K562 (cell line): Measurements from ENCODE around the gene PRKD2. TPM values are rescaled to one million over a fixed set of nuclear protein-coding genes. Genes with fewer than 3 reads are reported as not detected.

Experiments
- ATAC-seq: fragments of 200-7000 bp; cut with Tn5 transposase; 3 replicates; pipeline ENCODE4 v1.9.1; 2020; ENCODE audit warnings: moderate library complexity
- BruUV-seq: library from RNA; stranded (reverse); fragments of 400-500 nt; replicated peaks from 2 replicates; lab custom pipeline; 2021; lab: Mats Ljungman, UMichigan
- CTCF ChIA-PET: fragments of 300-600 bp; formaldehyde crosslinking; extraction: SDS; loops from one replicate; lab custom pipeline; 2021; ENCODE audit warnings: low intra/inter-chr PET ratio; lab: Yijun Ruan, JAX
- POLR2A ChIA-PET: fragments of 300-600, 350-650 bp; sonication (Branson Sonifier 250); formaldehyde crosslinking; extraction: SDS; loops from one replicate; lab custom pipeline; 2021; ENCODE audit warnings: antibody characterized with exemption, inconsistent platforms; lab: Yijun Ruan, JAX
- DNase-seq, 4 experiments: peaks; one replicate each; pipeline versions ENCODE4 v3.0.0 to v3.0.0-alpha.2; 2011 to 2018; ENCODE audit warnings: low spot score in 3 of 4, mixed read lengths in 3 of 4; ENCODE audit errors: extremely low read depth in 1 of 4
- FAIRE-seq: peaks from 2 replicates; lab custom pipeline; 2011; peaks lifted over from hg19 to GRCh38; lab: Jason Lieb, UNC
- H2AFZ ChIP-seq: 2 replicates; pipeline ENCODE4 v1.6.0; 2011; ENCODE audit warnings: low read depth, low read length, control low read depth, inconsistent platforms
- H3K27ac ChIP-seq: fragments of 200-600 bp; 3 replicates; pipeline ENCODE4 v1.8.0; 2011; ENCODE audit warnings: low read depth, mild to moderate bottlenecking, control low read depth, inconsistent platforms, low read length, moderate library complexity, mixed read lengths; ENCODE audit errors: extremely low read depth
- H3K27me3 ChIP-seq, 2 experiments: fragments of 300-600 bp in 1 of 2; 2 replicates in 1 of 2; 3 replicates in 1 of 2; pipeline versions ENCODE4 v1.6.0 to v1.8.0; 2011; ENCODE audit warnings: inconsistent platforms in 2 of 2, low read length in 2 of 2, mild to moderate bottlenecking in 1 of 2, mixed read lengths in 1 of 2, moderate library complexity in 1 of 2; ENCODE audit not compliant: control insufficient read depth in 2 of 2, insufficient read depth in 2 of 2
- H3K36me3 ChIP-seq: fragments of 300-600 bp; 3 replicates; pipeline ENCODE4 v1.8.0; 2011; ENCODE audit warnings: mild to moderate bottlenecking, low read length, inconsistent platforms; ENCODE audit not compliant: control insufficient read depth, insufficient read depth
- H3K4me1 ChIP-seq, 2 experiments: fragments of 200-600 bp in 1 of 2; replicated peaks in 1 of 2; 2 replicates in 1 of 2; 3 replicates in 1 of 2; pipeline versions ENCODE4 v1.5.1 to v1.8.0; 2011; ENCODE audit warnings: inconsistent platforms in 2 of 2, low read length in 2 of 2, mild to moderate bottlenecking in 1 of 2, mixed read lengths in 1 of 2, moderate library complexity in 1 of 2; ENCODE audit not compliant: control insufficient read depth in 2 of 2, insufficient read depth in 2 of 2
- H3K4me2 ChIP-seq: 2 replicates; pipeline ENCODE4 v1.6.1; 2011; ENCODE audit warnings: low read length, control low read depth, inconsistent platforms, mixed read lengths; ENCODE audit not compliant: insufficient read depth
- H3K4me3 ChIP-seq: fragments of 200-600 bp; sonication (generic), shearing (Covaris generic); 2 replicates; pipeline ENCODE4 v1.5.1; 2016; ENCODE audit warnings: control low read depth, inconsistent platforms
- H3K79me2 ChIP-seq: fragments of 200-600 bp; 3 replicates; pipeline ENCODE4 v1.8.0; 2011; ENCODE audit warnings: low read length, inconsistent platforms; ENCODE audit not compliant: control insufficient read depth, insufficient read depth
- H3K9ac ChIP-seq, 2 experiments: 2 replicates each; pipeline versions ENCODE4 v1.6.0 to v1.6.1; 2011; ENCODE audit warnings: low read depth in 2 of 2, low read length in 2 of 2, control low read depth in 1 of 2, inconsistent platforms in 1 of 2, mild to moderate bottlenecking in 1 of 2, mixed read lengths in 1 of 2; ENCODE audit not compliant: insufficient read depth in 1 of 2
- H3K9me1 ChIP-seq: one replicate; pipeline ENCODE4 v1.6.0; 2011; ENCODE audit warnings: inconsistent platforms, mild to moderate bottlenecking, low read length, moderate library complexity; ENCODE audit not compliant: control insufficient read depth, insufficient read depth
- H3K9me3 ChIP-seq: replicated peaks from 2 replicates; pipeline ENCODE4 v1.5.1; 2011; ENCODE audit warnings: low read depth, low read length, inconsistent platforms; ENCODE audit not compliant: control insufficient read depth, insufficient read depth
- H4K20me1 ChIP-seq: replicated peaks from 2 replicates; pipeline ENCODE4 v1.6.1; 2011; ENCODE audit warnings: low read length, inconsistent platforms, mixed read lengths; ENCODE audit not compliant: control insufficient read depth, insufficient read depth
- ARNT ChIP-seq, 2 experiments: fragments of 450-650 bp; IDR thresholded peaks; 2 replicates each; pipeline ENCODE4 v1.6.1; 2016; ENCODE audit warnings: mild to moderate bottlenecking in 1 of 2
- CXXC5 ChIP-seq: fragments of 250-450 bp; sonication (Bioruptor Pico); IDR thresholded peaks from 2 replicates; pipeline ENCODE4 v1.8.0; 2022; ENCODE audit warnings: inconsistent platforms, mild to moderate bottlenecking, moderate library complexity
- KAT7 ChIP-seq: sonication (generic); formaldehyde crosslinking; IDR thresholded peaks from 2 replicates; pipeline ENCODE4 v1.8.0; 2022; ENCODE audit warnings: missing genetic modification reagents, mild to moderate bottlenecking, borderline replicate concordance
- POLR2G ChIP-seq: fragments of 200-400 bp; formaldehyde crosslinking; IDR thresholded peaks from 2 replicates; pipeline ENCODE4 v1.6.1; 2017; ENCODE audit warnings: low read depth, mild to moderate bottlenecking, antibody characterized with exemption, low read length, moderate library complexity
- RBFOX2 ChIP-seq: fragments of 200-400 bp; formaldehyde crosslinking; IDR thresholded peaks from 2 replicates; pipeline ENCODE4 v1.6.1; 2017; ENCODE audit warnings: low read depth, mild to moderate bottlenecking, low read length, moderate library complexity
- RBM14 ChIP-seq: fragments of 200-400 bp; formaldehyde crosslinking; IDR thresholded peaks from 2 replicates; pipeline ENCODE4 v1.6.1; 2018; ENCODE audit warnings: low read depth, mild to moderate bottlenecking, low read length, moderate library complexity, borderline replicate concordance; ENCODE audit not compliant: insufficient read depth
- SAP30 ChIP-seq: fragments of 200-600 bp; sonication (generic); IDR thresholded peaks from 2 replicates; pipeline ENCODE4 v1.6.1; 2012; ENCODE audit warnings: borderline replicate concordance, low read depth, mild to moderate bottlenecking, moderate library complexity, low read length, control low read depth, inconsistent platforms; ENCODE audit not compliant: insufficient read depth, poor library complexity, severe bottlenecking
- TARDBP ChIP-seq: fragments of 450-650 bp; IDR thresholded peaks from 2 replicates; pipeline ENCODE4 v1.6.1; 2016
- TEAD4 ChIP-seq, 2 experiments: sonication (generic) in 1 of 2; formaldehyde crosslinking in 1 of 2; IDR thresholded peaks; 2 replicates each; pipeline versions ENCODE4 v1.6.1 to v1.8.0; 2012 to 2022; ENCODE audit warnings: borderline replicate concordance in 1 of 2, inconsistent platforms in 1 of 2, low read length in 1 of 2, mild to moderate bottlenecking in 1 of 2, missing genetic modification reagents in 1 of 2
- TFAP4 ChIP-seq: sonication (generic); formaldehyde crosslinking; IDR thresholded peaks from 2 replicates; pipeline ENCODE4 v1.8.0; 2022; ENCODE audit warnings: missing genetic modification reagents, mild to moderate bottlenecking, moderate library complexity, borderline replicate concordance
- ZNF280A ChIP-seq: fragments of 450-650 bp; IDR thresholded peaks from 2 replicates; pipeline ENCODE4 v1.6.1; 2018; ENCODE audit warnings: mild to moderate bottlenecking, low read depth; ENCODE audit not compliant: partially characterized antibody
- WGBS: fragments of 100-300 bp; shearing (Covaris generic); methylation state at CpG from one replicate; pipeline ENCODE4 v1.1.6; 2016; ENCODE audit warnings: low coverage, mixed read lengths; ENCODE audit not compliant: insufficient coverage; ENCODE audit errors: missing lambda C conversion rate; 5-methylcytosine and 5-hydroxymethylcytosine counted together
- in situ Hi-C: fragments of 300-500 bp; cut with MboI; formaldehyde crosslinking; loops from 4 replicates; pipeline ENCODE4 v1.15.0; 2018; ENCODE audit warnings: inconsistent platforms, mixed read lengths
- intact Hi-C: fragments of 100-400 bp; cut with micrococcal nuclease; formaldehyde crosslinking; loops from 2 replicates; pipeline ENCODE4 v1.14.2; 2022
- polyA plus RNA-seq, 8 experiments: library from polyadenylated mRNA; depleted of rRNA in 4 of 8; stranded (reverse) in 5 of 8; unstranded in 3 of 8; fragments of >200 nt; fragmentation: Nextera tagmentation in 2 of 8; fragmentation: Illumina TruSeq in 1 of 8; extraction: Ambion mirVana in 2 of 8; extraction: Trizol in 1 of 8; gene quantifications; 2 replicates each; pipeline versions ENCODE4 v1.2.1 to v1.2.3, GENCODE V29; 2011 to 2014; ENCODE audit warnings: inconsistent platforms in 1 of 8, missing spikeins in 1 of 8
- total RNA-seq, 7 experiments: library from RNA; depleted of rRNA in 6 of 7; stranded (reverse); fragments of >200 nt in 6 of 7; fragmentation: Illumina TruSeq in 2 of 7; extraction: Trizol in 2 of 7; gene quantifications; 2 replicates each; pipeline versions ENCODE4 v1.2.1 to v1.2.3, GENCODE V29; 2011 to 2021; ENCODE audit warnings: low replicate concordance in 1 of 7
- TF ChIP-seq, protein P1 (sequence below), 2 experiments: IDR thresholded peaks; 2 replicates each; pipeline ENCODE4 v1.6.1; 2011; ENCODE audit warnings: borderline replicate concordance in 1 of 2, control low read depth in 1 of 2, low read depth in 1 of 2, low read length in 1 of 2, mild to moderate bottlenecking in 1 of 2, mixed read lengths in 1 of 2, moderate library complexity in 1 of 2; ENCODE audit not compliant: insufficient read depth in 1 of 2, insufficient read length in 1 of 2, poor library complexity in 1 of 2, severe bottlenecking in 1 of 2; ENCODE audit errors: extremely low read depth in 1 of 2
- TF ChIP-seq, protein P2 (sequence below), 3 experiments: IDR thresholded peaks in 2 of 3; conservative IDR thresholded peaks in 1 of 3; 2 replicates each; pipeline ENCODE4 v1.5.1; 2011 to 2012; ENCODE audit warnings: low read length in 3 of 3, mild to moderate bottlenecking in 3 of 3, control low read depth in 2 of 3, improper control_type of control experiment in 1 of 3, inconsistent platforms in 1 of 3, low read depth in 1 of 3, mixed read lengths in 1 of 3, moderate library complexity in 1 of 3; ENCODE audit not compliant: insufficient read depth in 2 of 3

Gene PRKD2
- total and polyA plus RNA-seq, 9 of the 15 experiments (the other 6 are each of a cell fraction or from before 2014, with no cell fraction given) = 1.8 to 60.0 (median 15.0) TPM

GRCh38 chr19:46715975-46716671, 791 bp downstream of the PRKD2 start:
- ATAC-seq (peak; percentile 2), DNase-seq (peak; percentile 44 to 60 (median 50)), FAIRE-seq (no peak)
- Histone ChIP-seq H3K9me1 (no peaks in the 10 kb centered on the region), H3K27ac (peak overlapping the region; percentile 89), H3K27me3 (no peaks in the 10 kb centered on the region), H3K79me2 (peaks cover 27% of the 10 kb centered on the region), H3K9me3 (no peaks in the 10 kb centered on the region), H3K4me1 (peaks cover 22 to 60% of the 10 kb centered on the region in 2 experiments), H3K9ac (peak overlapping the region; percentile 85 to 93), H4K20me1 (peaks cover 4% of the 10 kb centered on the region; the same call in 1 of the 2 replicates), H3K36me3 (peaks cover 33% of the 10 kb centered on the region; the same call in 2 of the 3 replicates), H3K4me3 (peak overlapping the region; percentile 70), H3K4me2 (peak overlapping the region; percentile 94), H2AFZ (peak overlapping the region; percentile 77; the same call in 1 of the 2 replicates)
- CTCF ChIA-PET = no interaction called here
- in situ Hi-C loops (no loop called here), intact Hi-C loops (no loop called here)
- BruUV-seq = no TSS peak
- 2% methylated on average over 22 of the region's 42 CpGs for WGBS
- POLR2A ChIA-PET = interaction anchor here (0.6 to 2.7 kb wide), 10 partner anchors 9 to 115 kb away, joined by 3 to 7 read pairs (median 4); partner anchors contain the start of genes CALM3 and SLC1A5
- TF ChIP-seq SAP30 = peak; percentile 7
- TF ChIP-seq ZNF280A = no peak
- TF ChIP-seq, protein P1, sequence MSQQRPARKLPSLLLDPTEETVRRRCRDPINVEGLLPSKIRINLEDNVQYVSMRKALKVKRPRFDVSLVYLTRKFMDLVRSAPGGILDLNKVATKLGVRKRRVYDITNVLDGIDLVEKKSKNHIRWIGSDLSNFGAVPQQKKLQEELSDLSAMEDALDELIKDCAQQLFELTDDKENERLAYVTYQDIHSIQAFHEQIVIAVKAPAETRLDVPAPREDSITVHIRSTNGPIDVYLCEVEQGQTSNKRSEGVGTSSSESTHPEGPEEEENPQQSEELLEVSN (IDR thresholded peaks at IDR 0.05; ENCODE audit: borderline replicate concordance in 1 of 2, extremely low read depth in 1 of 2, insufficient read depth in 1 of 2, insufficient read length in 1 of 2, low read depth in 1 of 2, low read length in 1 of 2, poor library complexity in 1 of 2, severe bottlenecking in 1 of 2) = peak in 1 of 2 experiments; percentile 28
- TF ChIP-seq KAT7 (CRISPR knock-in tag) = 0 out of 2 replicates have a peak, but pooled peaks have one; percentile 28
- TF ChIP-seq RBFOX2 = peak; percentile 31; the same call in 1 of the 2 replicates
- TF ChIP-seq RBM14 = 0 out of 2 replicates have a peak, but pooled peaks have one; percentile 35
- TF ChIP-seq TARDBP = no peak
- peak; percentile 58 for TF ChIP-seq POLR2G
- TF ChIP-seq ARNT (IDR thresholded peaks at IDR 0.05) = no peak
- no peak for TF ChIP-seq TEAD4 (IDR thresholded peaks at IDR 0.05; ENCODE audit: low read length)
- no peak for TF ChIP-seq TEAD4 (CRISPR knock-in tag; IDR thresholded peaks at IDR 0.05; ENCODE audit: borderline replicate concordance)
- TF ChIP-seq TFAP4 (CRISPR knock-in tag) = peak; percentile 54; the same call in 1 of the 2 replicates
- no peak for TF ChIP-seq CXXC5 (CRISPR knock-in tag)
- TF ChIP-seq, protein P2, sequence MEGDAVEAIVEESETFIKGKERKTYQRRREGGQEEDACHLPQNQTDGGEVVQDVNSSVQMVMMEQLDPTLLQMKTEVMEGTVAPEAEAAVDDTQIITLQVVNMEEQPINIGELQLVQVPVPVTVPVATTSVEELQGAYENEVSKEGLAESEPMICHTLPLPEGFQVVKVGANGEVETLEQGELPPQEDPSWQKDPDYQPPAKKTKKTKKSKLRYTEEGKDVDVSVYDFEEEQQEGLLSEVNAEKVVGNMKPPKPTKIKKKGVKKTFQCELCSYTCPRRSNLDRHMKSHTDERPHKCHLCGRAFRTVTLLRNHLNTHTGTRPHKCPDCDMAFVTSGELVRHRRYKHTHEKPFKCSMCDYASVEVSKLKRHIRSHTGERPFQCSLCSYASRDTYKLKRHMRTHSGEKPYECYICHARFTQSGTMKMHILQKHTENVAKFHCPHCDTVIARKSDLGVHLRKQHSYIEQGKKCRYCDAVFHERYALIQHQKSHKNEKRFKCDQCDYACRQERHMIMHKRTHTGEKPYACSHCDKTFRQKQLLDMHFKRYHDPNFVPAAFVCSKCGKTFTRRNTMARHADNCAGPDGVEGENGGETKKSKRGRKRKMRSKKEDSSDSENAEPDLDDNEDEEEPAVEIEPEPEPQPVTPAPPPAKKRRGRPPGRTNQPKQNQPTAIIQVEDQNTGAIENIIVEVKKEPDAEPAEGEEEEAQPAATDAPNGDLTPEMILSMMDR (IDR thresholded peaks at IDR 0.05 in 2 of 3, conservative IDR thresholded peaks at IDR 0.05 in 1 of 3; ENCODE audit: insufficient read depth in 2 of 3, low read depth in 1 of 3, low read length in 3 of 3) = peak in 2 of 3 experiments; percentile 7 to 22; a peak in 1 of 6 replicates
